Motor neuron (in vitro differentiated cells): ENCODE results near the gene IQCH. TPM values are rescaled to one million over a fixed set of nuclear protein-coding genes. Genes with fewer than 3 reads are reported as not detected.
A peak's percentile ranks its signal among the peaks of the same experiment; 100 is the strongest.
"Not testable (repeated sequence)": the region's sequence is repeated elsewhere in the genome, so short reads cannot be mapped to it uniquely, and the experiment has no call there.

Experiments
- ATAC-seq, 8 experiments: fragments of 200-7000 bp; cut with Tn5 transposase; replicated peaks in 6 of 8; 2 replicates each; pipeline ENCODE4 v1.8.0; 2021; ENCODE audit warnings: mild to moderate bottlenecking in 8 of 8, moderate library complexity in 8 of 8
- H3K27ac ChIP-seq, 2 donors: fragments of 250-450 bp; sonication (Bioruptor Pico); 2 replicates each; pipeline ENCODE4 v1.9.0; 2021; ENCODE audit warnings: antibody characterized with exemption in 2 of 2, mild to moderate bottlenecking in 2 of 2, moderate library complexity in 1 of 2
- H3K4me1 ChIP-seq, 2 donors: fragments of 250-450 bp; sonication (Bioruptor Pico); replicated peaks in 1 of 2; 2 replicates each; pipeline ENCODE4 v1.6.1; 2021; ENCODE audit warnings: antibody characterized with exemption in 2 of 2, mild to moderate bottlenecking in 2 of 2, moderate library complexity in 1 of 2
- H3K4me3 ChIP-seq, 5 donors: fragments of 250-450 bp; sonication (Bioruptor Pico); 2 replicates each; pipeline ENCODE4 v1.9.0; 2021; ENCODE audit warnings: antibody characterized with exemption in 5 of 5, mild to moderate bottlenecking in 5 of 5, moderate library complexity in 4 of 5
- WGBS, 10 experiments: fragments of 450-650 bp; shearing (Covaris generic); methylation state at CpG; one replicate each; pipeline ENCODE4 v1.0.0; 2022; 5-methylcytosine and 5-hydroxymethylcytosine counted together
- in situ Hi-C, 9 experiments: fragments of 400-800 bp; cut with MboI; loops; one replicate each; pipeline ENCODE4 v1.15.0; 2021; ENCODE audit warnings: low sequenced_read_pairs in 9 of 9, low pct_unique_long_range_greater_than_20kb in 2 of 9; ENCODE audit not compliant: unreplicated experiment in 9 of 9
- total RNA-seq, 8 experiments: library from RNA; unstranded; fragments of 300-600 nt; gene quantifications; 2 replicates each; pipeline versions ENCODE4 v1.2.3 to v1.2.4, GENCODE V29; 2022

IQCH gene
- total RNA-seq, 8 experiments from 2014 or later: 3.8 to 11.2 (median 5.3) TPM

DNA sequence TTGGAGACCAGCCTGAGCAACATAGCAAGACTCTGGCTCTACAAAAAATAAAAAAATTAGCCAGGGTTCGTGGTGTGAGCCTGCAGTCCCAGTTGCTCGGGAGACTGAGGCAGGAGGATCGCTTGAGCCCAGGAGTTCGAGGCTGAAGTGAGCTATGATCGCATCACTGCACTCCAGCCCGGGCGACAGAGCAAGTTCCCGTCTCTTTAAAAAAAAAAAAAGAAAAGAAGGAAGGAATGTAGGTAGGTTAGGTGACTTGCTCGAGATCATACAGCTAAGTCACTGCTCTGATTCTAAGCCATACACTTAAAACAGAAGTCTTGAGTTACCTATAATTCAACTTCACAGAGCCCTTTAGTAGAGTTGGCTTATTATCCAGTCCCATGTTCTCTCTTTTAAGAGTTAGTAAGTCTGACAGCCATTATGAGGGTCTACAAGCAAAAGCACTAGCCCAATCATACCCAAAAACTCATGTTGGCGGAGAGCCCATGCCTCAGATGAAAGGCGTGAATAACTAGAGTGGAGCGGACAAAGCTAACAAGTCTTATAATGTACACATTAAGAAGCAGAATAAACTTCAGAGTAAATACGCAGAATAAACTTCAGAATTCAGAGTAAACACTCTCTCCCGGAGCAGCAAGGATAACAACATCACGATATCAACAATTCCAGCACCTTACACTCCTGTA, 893 bp upstream of the IQCH start:
- ATAC-seq: no peak
- WGBS, 10 experiments: 4 to 52% (median 17%) methylated on average over 2 to 15 of the region's 15 CpGs

DNA sequence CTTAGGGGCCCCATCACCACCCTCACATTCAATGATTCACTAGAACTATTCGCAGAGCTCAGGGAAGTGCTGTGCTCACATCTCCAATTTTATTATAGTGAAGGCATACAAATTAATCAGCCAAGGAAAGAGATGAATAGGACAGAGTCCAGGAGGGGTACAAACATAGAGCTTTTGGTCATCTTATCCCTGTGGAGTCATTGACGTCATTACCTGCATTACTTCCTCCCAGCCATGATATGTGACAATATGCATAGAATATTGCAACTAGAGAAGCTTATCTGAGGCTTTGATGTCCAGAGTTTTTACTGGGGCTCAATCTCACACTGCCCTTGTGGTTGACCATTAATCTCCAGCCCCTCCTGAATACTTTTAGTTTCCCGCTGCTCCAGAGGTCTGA, 1.5 kb downstream of the IQCH start:
- Histone ChIP-seq H3K27ac (no peak overlapping the region), H3K4me3 (no peak overlapping the region), H3K4me1 (peaks cover 7 to 9% of the 10 kb centered on the region in 2 donors)
- in situ Hi-C loops: no loop called here
- 50 to 100% (median 80%) methylated on average over 1 to 3 of the region's 3 CpGs; no CpG with 5 or more reads in 1 of the 10 experiments for WGBS, 10 experiments
- ATAC-seq: no peak

More for the DNA sequence above, 893 bp upstream of the IQCH start:
- peak overlapping the region; percentile 67 to 81 for H3K27ac ChIP-seq
- H3K4me1 ChIP-seq: peaks cover 7 to 9% of the 10 kb centered on the region in 2 donors
- peak overlapping the region; percentile 82 to 88 (median 85) for H3K4me3 ChIP-seq
- in situ Hi-C loops: no loop called here

DNA sequence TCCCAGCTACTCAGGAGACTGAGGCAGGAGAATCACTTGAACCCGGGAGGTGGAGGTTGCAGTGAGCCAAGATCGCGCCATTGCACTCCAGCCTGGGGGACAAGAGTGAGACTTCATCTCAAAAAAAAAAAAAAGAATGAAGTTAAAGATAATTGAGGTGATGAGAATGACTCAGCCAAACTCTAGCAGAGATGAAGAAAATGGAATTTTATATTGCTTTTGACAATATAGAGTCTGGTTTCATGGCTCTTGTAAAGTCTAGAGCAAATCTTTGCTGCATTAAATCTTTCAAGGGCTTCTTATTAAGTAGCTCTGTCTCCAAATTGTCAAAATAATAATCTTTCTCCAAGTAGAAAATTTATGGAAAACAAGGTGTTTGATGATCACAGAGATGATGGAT, 3.8 kb downstream of the IQCH start:
- 80 to 100% methylated on average over 3 of the region's 3 CpGs; no CpG with 5 or more reads in 8 of the 10 experiments for WGBS, 10 experiments
- H3K27ac ChIP-seq, ATAC-seq, H3K4me3 ChIP-seq, in situ Hi-C loops, H3K4me1 ChIP-seq: not testable (repeated sequence)

DNA sequence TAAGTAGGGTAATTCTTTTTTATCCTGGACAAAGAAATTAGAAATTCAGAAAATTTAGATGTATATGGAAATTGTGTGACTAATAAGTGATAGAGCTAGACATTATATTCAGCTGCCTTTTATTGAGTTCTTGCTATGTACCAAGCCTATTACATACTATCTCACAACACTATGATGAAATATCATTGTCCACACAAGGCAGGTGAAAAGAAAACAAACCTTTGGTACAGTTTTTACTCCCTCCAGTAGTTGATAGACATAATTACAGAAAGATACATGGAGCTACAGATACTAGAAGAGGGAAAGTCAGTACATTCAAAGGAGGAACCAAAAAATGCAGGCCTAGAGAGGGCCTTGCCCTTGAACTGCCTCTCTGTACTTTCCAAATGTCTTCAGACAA, 4.8 kb downstream of the IQCH start:
- in situ Hi-C loops: no loop called here
- no peak for ATAC-seq
- H3K27ac ChIP-seq: no peak overlapping the region
- no peak overlapping the region for H3K4me3 ChIP-seq
- H3K4me1 ChIP-seq: peaks cover 0 to 3% of the 10 kb centered on the region in 2 donors

DNA sequence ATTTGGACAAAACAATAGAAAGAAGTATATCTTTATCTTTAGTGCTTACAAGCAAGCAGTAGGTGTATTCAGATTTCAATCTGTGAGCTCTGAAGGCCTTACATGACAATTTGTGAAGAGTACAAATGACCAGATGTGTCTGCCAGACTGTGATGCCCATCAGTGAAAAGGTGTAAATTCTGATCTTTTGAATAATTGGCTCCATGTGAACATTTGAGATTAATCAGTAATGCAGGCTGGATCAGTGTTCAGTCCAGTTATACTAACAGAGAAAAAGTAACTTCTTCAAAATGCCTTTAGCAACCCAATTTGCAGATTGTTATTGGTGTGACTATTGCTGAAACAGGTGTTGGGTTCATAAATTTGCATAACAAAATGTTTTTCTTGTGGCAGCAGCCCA, 5.2 kb downstream of the IQCH start:
- ATAC-seq: no peak
- in situ Hi-C loops: no loop called here
- H3K4me3 ChIP-seq: no peak overlapping the region
- H3K4me1 ChIP-seq: peaks cover 0 to 3% of the 10 kb centered on the region in 2 donors
- H3K27ac ChIP-seq: no peak overlapping the region

DNA sequence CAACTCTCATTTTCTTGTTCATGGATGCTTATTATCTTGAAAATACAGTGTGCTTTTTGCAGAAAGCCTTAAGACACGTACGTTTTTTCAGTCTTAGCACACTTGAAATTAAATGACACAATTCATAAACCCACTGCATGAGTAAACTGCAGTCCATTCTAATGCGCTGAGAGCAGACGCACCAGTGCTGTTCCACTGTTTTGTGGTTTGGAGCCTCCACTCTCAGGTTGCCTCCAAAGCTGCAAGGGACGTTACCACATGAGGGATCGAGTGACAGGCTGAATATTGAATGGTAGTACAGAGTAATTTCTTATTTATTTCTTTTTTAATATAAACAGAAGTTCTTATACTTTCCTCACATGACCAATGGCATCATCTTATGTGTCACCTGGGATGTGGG, 12.3 kb downstream of the IQCH start:
- no peak overlapping the region for H3K4me3 ChIP-seq
- in situ Hi-C loops: no loop called here
- H3K27ac ChIP-seq: no peak overlapping the region
- 56 to 97% (median 88%) methylated on average over 2 to 6 of the region's 6 CpGs; no CpG with 5 or more reads in 1 of the 10 experiments for WGBS, 10 experiments
- peaks cover 3 to 4% of the 10 kb centered on the region in 2 donors for H3K4me1 ChIP-seq
- no peak for ATAC-seq

DNA sequence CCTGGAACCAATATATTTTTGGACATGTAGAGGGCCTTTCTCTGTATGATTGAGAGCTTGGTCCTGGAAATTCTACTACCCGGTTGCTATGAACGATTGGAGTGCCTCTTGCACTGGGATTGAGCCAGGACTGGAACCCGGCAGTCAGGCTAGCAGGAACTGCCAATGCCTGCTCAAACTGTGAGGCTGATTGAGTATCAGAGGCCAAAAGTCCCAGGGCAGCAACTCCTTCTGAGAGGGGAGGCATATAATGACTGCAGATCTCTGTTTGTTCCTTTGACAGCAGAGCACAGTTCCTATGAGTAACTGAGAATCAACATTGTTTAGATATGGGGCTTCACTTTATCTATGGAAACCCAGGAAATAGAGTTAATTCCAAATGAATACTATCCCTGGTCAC, 12.9 kb downstream of the IQCH start:
- Histone ChIP-seq H3K4me1 (peaks cover 3 to 4% of the 10 kb centered on the region in 2 donors), H3K27ac (no peak overlapping the region), H3K4me3 (no peak overlapping the region)
- 5 to 73% (median 50%) methylated on average over 1 to 3 of the region's 3 CpGs; no CpG with 5 or more reads in 3 of the 10 experiments for WGBS, 10 experiments
- ATAC-seq: no peak
- in situ Hi-C loops: no loop called here

DNA sequence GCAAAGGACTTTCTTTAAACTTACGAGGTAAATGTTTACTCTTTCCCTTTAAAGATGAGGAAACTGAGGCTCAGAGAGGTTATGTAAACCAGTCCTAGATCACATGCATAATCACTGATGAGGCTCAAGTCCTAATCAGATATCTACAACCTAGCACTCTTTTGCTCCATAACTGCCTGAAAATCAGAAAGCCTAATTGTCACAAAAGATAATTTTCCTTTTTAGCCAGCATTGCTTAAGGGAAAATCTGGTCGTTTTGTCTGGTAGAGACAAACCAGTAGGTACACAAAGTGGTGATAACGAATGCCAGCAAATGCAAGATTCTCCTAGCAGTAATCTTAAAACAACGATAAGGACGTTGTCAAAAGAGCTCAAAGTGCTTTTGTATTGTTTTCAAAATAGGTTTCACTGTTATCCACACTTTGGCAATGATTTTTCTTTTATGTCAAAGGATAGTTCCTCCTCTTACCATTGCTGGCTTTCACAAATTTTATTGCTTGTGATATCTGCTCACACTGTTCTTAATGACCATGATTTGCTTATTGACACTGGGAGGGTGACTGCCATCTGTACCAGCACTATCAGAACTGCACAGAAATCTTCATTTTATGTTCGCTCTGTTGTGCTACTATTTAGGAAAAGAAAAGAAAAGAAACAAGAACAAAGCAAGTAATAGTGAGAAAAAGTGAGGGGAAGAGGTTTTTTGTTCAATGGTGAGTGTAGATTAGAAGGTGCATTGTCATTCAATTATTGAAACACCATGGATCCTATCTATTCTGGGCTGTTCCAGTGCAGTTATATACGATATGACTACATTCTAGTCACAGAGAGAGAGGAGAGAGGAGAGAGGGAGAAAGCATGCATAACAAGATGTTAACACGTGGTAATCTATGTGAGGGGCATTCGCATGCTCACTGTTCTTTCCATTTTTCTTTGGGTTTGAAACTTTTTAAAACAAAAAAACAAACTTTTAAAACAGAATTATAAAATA, 13.7 kb downstream of the IQCH start:
- Histone ChIP-seq H3K4me1 (peaks cover 3 to 4% of the 10 kb centered on the region in 2 donors), H3K4me3 (no peak overlapping the region), H3K27ac (no peak overlapping the region)
- ATAC-seq: no peak
- WGBS, 10 experiments: 64 to 87% (median 75%) methylated on average over 4 to 9 of the region's 9 CpGs
- in situ Hi-C loops: no loop called here

DNA sequence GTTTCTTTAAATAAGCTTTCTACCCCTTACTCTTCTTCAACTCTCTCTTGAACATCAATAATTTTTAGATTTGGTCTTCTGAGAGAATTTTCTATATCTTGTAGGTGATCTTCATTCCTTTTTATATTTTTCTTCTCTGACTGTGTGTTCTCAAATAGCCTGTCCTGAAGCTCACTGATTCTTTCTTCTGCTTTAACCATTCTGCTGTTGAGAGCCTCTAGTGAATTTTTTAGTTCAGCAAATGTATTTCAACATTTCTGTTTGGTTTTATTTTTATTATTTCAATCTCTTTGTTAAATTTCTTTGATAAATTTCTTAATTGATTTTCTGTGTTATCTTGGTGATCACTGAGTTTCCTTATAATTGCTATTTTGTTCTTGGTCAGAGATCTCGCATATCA, 19.6 kb downstream of the IQCH start:
- no peak overlapping the region for H3K27ac ChIP-seq
- no peaks in the 10 kb centered on the region for H3K4me1 ChIP-seq
- ATAC-seq: no peak
- in situ Hi-C loops: no loop called here
- no peak overlapping the region for H3K4me3 ChIP-seq
- 88 to 100% (median 100%) methylated on average over 1 of the region's 1 CpG; no CpG with 5 or more reads in 2 of the 10 experiments for WGBS, 10 experiments

DNA sequence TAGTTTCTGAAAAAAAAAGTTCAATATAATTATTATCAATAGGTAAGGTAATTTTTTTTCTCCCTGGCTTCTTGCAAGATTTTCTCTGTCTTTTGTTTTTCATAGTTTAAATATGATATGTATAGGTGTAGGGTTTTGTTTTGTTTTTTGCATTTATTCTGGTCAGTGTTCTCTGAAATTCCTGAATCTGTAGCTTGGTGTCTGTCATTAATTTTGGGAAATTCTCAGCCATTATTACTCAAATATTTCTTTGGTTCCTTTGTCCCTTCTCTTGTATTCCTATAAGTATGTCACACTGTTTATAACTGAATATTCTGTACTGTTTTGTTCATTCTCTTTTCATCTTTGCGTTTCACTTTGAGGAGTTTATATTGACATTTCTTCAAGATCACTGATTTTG, 22.1 kb downstream of the IQCH start:
- in situ Hi-C loops: no loop called here
- Histone ChIP-seq H3K4me3 (no peak overlapping the region), H3K27ac (no peak overlapping the region), H3K4me1 (no peaks in the 10 kb centered on the region)
- WGBS, 10 experiments: 50 to 100% (median 90%) methylated on average over 1 of the region's 1 CpG; no CpG with 5 or more reads in 1 of the 10 experiments
- ATAC-seq: no peak

DNA sequence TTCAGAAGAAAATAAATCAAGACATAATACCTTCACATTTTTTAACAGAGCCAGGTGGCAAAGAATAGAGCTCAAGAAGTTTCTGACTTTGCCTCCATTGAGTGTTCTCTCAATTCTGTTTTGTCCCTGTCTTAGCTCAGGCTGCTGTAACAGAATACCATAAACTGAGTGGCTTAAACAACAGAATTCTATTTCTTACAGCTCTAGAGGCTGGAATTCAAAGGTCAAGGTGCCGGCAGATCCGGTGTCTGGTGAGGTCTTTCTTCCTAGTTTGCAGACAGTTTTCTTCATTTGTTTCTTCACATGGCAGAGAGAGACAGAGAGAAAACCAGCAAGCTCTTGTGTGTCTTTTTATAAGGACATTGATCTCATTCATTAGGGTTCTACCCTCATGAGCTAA, 25.6 kb downstream of the IQCH start:
- in situ Hi-C loops: no loop called here

DNA sequence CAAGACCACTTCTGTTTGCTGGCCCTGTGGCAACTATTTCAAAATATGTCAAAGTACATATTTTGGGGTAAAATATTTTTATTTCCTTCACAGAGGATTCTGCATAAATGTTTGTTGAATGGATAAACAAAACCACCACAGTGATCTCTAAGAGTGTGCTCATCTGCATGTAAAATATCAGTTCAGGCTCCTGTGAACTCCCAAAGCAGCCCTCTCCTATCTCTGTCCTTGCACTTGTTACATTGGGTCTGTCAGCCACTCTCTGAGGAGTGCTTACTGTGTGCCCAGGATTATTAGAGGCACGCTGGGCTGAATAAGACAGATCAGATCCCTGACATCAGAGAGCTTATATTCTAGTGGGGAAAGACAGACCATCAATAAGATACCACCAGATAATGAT, 27.1 kb downstream of the IQCH start:
- 71 to 100% (median 100%) methylated on average over 1 of the region's 1 CpG; no CpG with 5 or more reads in 5 of the 10 experiments for WGBS, 10 experiments
- no peak for ATAC-seq
- no peak overlapping the region for H3K4me3 ChIP-seq
- in situ Hi-C loops: no loop called here
- no peak overlapping the region for H3K27ac ChIP-seq
- H3K4me1 ChIP-seq: no peaks in the 10 kb centered on the region

More for the DNA sequence above, 25.6 kb downstream of the IQCH start:
- ATAC-seq: no peak
- H3K27ac ChIP-seq: no peak overlapping the region
- no peaks in the 10 kb centered on the region for H3K4me1 ChIP-seq
- 60 to 100% (median 77%) methylated on average over 1 to 2 of the region's 2 CpGs; no CpG with 5 or more reads in 4 of the 10 experiments for WGBS, 10 experiments
- H3K4me3 ChIP-seq: no peak overlapping the region

DNA sequence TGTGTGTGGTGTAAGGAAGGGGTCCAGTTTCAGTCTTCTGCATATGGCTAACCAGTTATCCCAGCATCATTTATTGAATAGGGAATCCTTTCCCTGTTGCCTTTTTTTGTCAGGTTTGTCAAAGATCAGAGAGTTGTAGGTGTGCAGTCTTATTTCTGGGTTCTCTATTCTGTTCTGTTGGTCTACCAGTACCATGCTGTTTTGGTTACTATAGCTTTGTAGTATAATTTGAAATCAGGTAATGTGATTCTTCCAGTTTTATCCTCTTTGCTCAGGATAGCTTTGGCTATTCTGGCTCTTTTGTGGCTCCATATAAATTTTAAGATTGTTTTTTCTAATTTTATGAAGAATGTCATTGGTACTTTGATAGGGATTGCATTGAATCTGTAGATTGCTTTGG, 31.0 kb downstream of the IQCH start:
- ATAC-seq, in situ Hi-C loops, H3K4me3 ChIP-seq, H3K4me1 ChIP-seq, H3K27ac ChIP-seq: not testable (repeated sequence)
